ENCODE measurements around the gene HIGD1A. TPM values are rescaled to one million over a fixed set of nuclear protein-coding genes. Genes with fewer than 3 reads are reported as not detected.

Gene HIGD1A
- polyA plus RNA-seq (2012; ENCODE audit: low read depth, missing spikeins) = 115 TPM

- DNase-seq (ENCODE audit: insufficient read length, low spot score) = peak; percentile 97
- TF ChIP-seq PAX5 (IDR thresholded peaks at IDR 0.05; ENCODE audit: insufficient read depth, low read length, severe bottlenecking) (no peak), TAF1 (IDR thresholded peaks at IDR 0.05; ENCODE audit: low read depth, low read length) (peak; percentile 68; the same call in 1 of the 2 replicates), SPI1 (IDR thresholded peaks at IDR 0.05; ENCODE audit: low read depth, low read length) (no peak), POLR2A (IDR thresholded peaks at IDR 0.05; ENCODE audit: low read depth, low read length) (peak; percentile 83), POLR2AphosphoS5 (IDR thresholded peaks at IDR 0.05; ENCODE audit: low read depth, low read length) (peak; percentile 75), POU2F2 (IDR thresholded peaks at IDR 0.05; ENCODE audit: low read depth, low read length) (no peak)
- peak; percentile 98 for FAIRE-seq
Measured at GRCh38 chr3:42804106-42804830, at the start of gene HIGD1A. Gene HIGD1A, minus strand, starts transcription at chr3:42804490. Its CDS starts 10,237 bp downstream, at chr3:42794253.

- FAIRE-seq (no peak), DNase-seq (ENCODE audit: insufficient read length, low spot score) (no peak)
- no peak for TF ChIP-seq SPI1 (IDR thresholded peaks at IDR 0.05; ENCODE audit: low read depth, low read length)
- TF ChIP-seq TAF1 (IDR thresholded peaks at IDR 0.05; ENCODE audit: low read depth, low read length) = no peak
- TF ChIP-seq PAX5 (IDR thresholded peaks at IDR 0.05; ENCODE audit: insufficient read depth, low read length, severe bottlenecking) = no peak
- TF ChIP-seq POLR2AphosphoS5 (IDR thresholded peaks at IDR 0.05; ENCODE audit: low read depth, low read length) = no peak
- TF ChIP-seq POLR2A (IDR thresholded peaks at IDR 0.05; ENCODE audit: low read depth, low read length) = no peak
- TF ChIP-seq POU2F2 (IDR thresholded peaks at IDR 0.05; ENCODE audit: low read depth, low read length) = no peak
Measured at GRCh38 chr3:42853739-42854302, 49.5 kb upstream of the HIGD1A start.

- DNase-seq (ENCODE audit: insufficient read length, low spot score) (no peak), FAIRE-seq (no peak)
- TF ChIP-seq PAX5 (IDR thresholded peaks at IDR 0.05; ENCODE audit: insufficient read depth, low read length, severe bottlenecking) = no peak
- TF ChIP-seq TAF1 (IDR thresholded peaks at IDR 0.05; ENCODE audit: low read depth, low read length) = no peak
- no peak for TF ChIP-seq POU2F2 (IDR thresholded peaks at IDR 0.05; ENCODE audit: low read depth, low read length)
- no peak for TF ChIP-seq POLR2AphosphoS5 (IDR thresholded peaks at IDR 0.05; ENCODE audit: low read depth, low read length)
- TF ChIP-seq SPI1 (IDR thresholded peaks at IDR 0.05; ENCODE audit: low read depth, low read length) = no peak
- TF ChIP-seq POLR2A (IDR thresholded peaks at IDR 0.05; ENCODE audit: low read depth, low read length) = no peak
Measured at GRCh38 chr3:42853056-42853455, 48.8 kb upstream of the HIGD1A start.

- DNase-seq (ENCODE audit: insufficient read length, low spot score) = no peak
- FAIRE-seq = no peak
- TF ChIP-seq POU2F2 (IDR thresholded peaks at IDR 0.05; ENCODE audit: low read depth, low read length) (no peak), TAF1 (IDR thresholded peaks at IDR 0.05; ENCODE audit: low read depth, low read length) (no peak), SPI1 (IDR thresholded peaks at IDR 0.05; ENCODE audit: low read depth, low read length) (no peak), PAX5 (IDR thresholded peaks at IDR 0.05; ENCODE audit: insufficient read depth, low read length, severe bottlenecking) (no peak), POLR2AphosphoS5 (IDR thresholded peaks at IDR 0.05; ENCODE audit: low read depth, low read length) (no peak)
Measured at GRCh38 chr3:42852441-42852840, 48.2 kb upstream of the HIGD1A start.

- TF ChIP-seq PAX5 (IDR thresholded peaks at IDR 0.05; ENCODE audit: insufficient read depth, low read length, severe bottlenecking) = no peak
- TF ChIP-seq SPI1 (IDR thresholded peaks at IDR 0.05; ENCODE audit: low read depth, low read length) = no peak
- TF ChIP-seq POLR2AphosphoS5 (IDR thresholded peaks at IDR 0.05; ENCODE audit: low read depth, low read length) = no peak
- TF ChIP-seq TAF1 (IDR thresholded peaks at IDR 0.05; ENCODE audit: low read depth, low read length) = no peak
- DNase-seq (ENCODE audit: insufficient read length, low spot score) (no peak), FAIRE-seq (no peak)
Measured at GRCh38 chr3:42851228-42851834, 47.0 kb upstream of the HIGD1A start.

- no peak for DNase-seq (ENCODE audit: insufficient read length, low spot score)
- FAIRE-seq = no peak
Measured at GRCh38 chr3:42850263-42850662, 46.0 kb upstream of the HIGD1A start.

GRCh38 chr3:42849017-42849416, 44.7 kb upstream of the HIGD1A start:
- no peak for DNase-seq (ENCODE audit: insufficient read length, low spot score)
- no peak for FAIRE-seq
- TF ChIP-seq TAF1 (IDR thresholded peaks at IDR 0.05; ENCODE audit: low read depth, low read length) (no peak), POLR2A (IDR thresholded peaks at IDR 0.05; ENCODE audit: low read depth, low read length) (no peak), SPI1 (IDR thresholded peaks at IDR 0.05; ENCODE audit: low read depth, low read length) (no peak), POU2F2 (IDR thresholded peaks at IDR 0.05; ENCODE audit: low read depth, low read length) (no peak), PAX5 (IDR thresholded peaks at IDR 0.05; ENCODE audit: insufficient read depth, low read length, severe bottlenecking) (no peak), POLR2AphosphoS5 (IDR thresholded peaks at IDR 0.05; ENCODE audit: low read depth, low read length) (no peak)

More at GRCh38 chr3:42850263-42850662, 46.0 kb upstream of the HIGD1A start:
- no peak for TF ChIP-seq PAX5 (IDR thresholded peaks at IDR 0.05; ENCODE audit: insufficient read depth, low read length, severe bottlenecking)
- no peak for TF ChIP-seq POLR2AphosphoS5 (IDR thresholded peaks at IDR 0.05; ENCODE audit: low read depth, low read length)
- TF ChIP-seq SPI1 (IDR thresholded peaks at IDR 0.05; ENCODE audit: low read depth, low read length) = no peak
- TF ChIP-seq POU2F2 (IDR thresholded peaks at IDR 0.05; ENCODE audit: low read depth, low read length) = no peak

GRCh38 chr3:42847731-42848130, 43.4 kb upstream of the HIGD1A start:
- FAIRE-seq (no peak), DNase-seq (ENCODE audit: insufficient read length, low spot score) (no peak)
- TF ChIP-seq POLR2A (IDR thresholded peaks at IDR 0.05; ENCODE audit: low read depth, low read length) = no peak
- TF ChIP-seq PAX5 (IDR thresholded peaks at IDR 0.05; ENCODE audit: insufficient read depth, low read length, severe bottlenecking) = no peak
- no peak for TF ChIP-seq TAF1 (IDR thresholded peaks at IDR 0.05; ENCODE audit: low read depth, low read length)
- TF ChIP-seq SPI1 (IDR thresholded peaks at IDR 0.05; ENCODE audit: low read depth, low read length) = no peak
- TF ChIP-seq POU2F2 (IDR thresholded peaks at IDR 0.05; ENCODE audit: low read depth, low read length) = no peak
- no peak for TF ChIP-seq POLR2AphosphoS5 (IDR thresholded peaks at IDR 0.05; ENCODE audit: low read depth, low read length)
